Esophagus mucosa (tissue), 1 donor: ENCODE measurements around the gene S100A10. TPM values are rescaled to one million over a fixed set of nuclear protein-coding genes. Genes with fewer than 3 reads are reported as not detected.

ENCODE experiments used
- ATAC-seq: fragments of 200-7000 bp; cut with Tn5 transposase; one replicate; pipeline ENCODE4 v1.9.1; 2020
- total RNA-seq: library from RNA; stranded (reverse); gene quantifications from one replicate; pipeline ENCODE4 v1.2.4, GENCODE V29; 2023
- donor health status: DM: yes; HTN: yes; CAD: no.

Gene S100A10
- total RNA-seq, 1 donor from 2014 or later: 1,355 TPM

GRCh38 chr1:151934048-151934493 lies 59.6 kb downstream of the S100A10 start:
- ATAC-seq: peak; percentile 89

Other genes starting within 250 kb of the S100A10 start
- 72.0 TPM for gene MRPL9, start 230.4 kb downstream of the S100A10 start, total RNA-seq
- 2.2 TPM for gene TDRKH, start 203.4 kb downstream of the S100A10 start, total RNA-seq
- gene LINGO4, start 188.4 kb downstream of the S100A10 start, total RNA-seq: not detected
- gene RORC, start 162.1 kb downstream of the S100A10 start, total RNA-seq: 1.2 TPM
- gene C2CD4D, start 154.0 kb downstream of the S100A10 start, total RNA-seq: 0.24 TPM
- 0.32 TPM for gene THEM5, start 140.1 kb downstream of the S100A10 start, total RNA-seq
- gene THEM4, start 84.3 kb downstream of the S100A10 start, total RNA-seq: 4.8 TPM
- gene S100A11, start 43.1 kb upstream of the S100A10 start, total RNA-seq: 2,220 TPM
- gene TCHHL1, start 95.2 kb upstream of the S100A10 start, total RNA-seq: not detected
- gene TCHH, start 121.6 kb upstream of the S100A10 start, total RNA-seq: 0.08 TPM
- 0.08 TPM for gene RPTN, start 165.4 kb upstream of the S100A10 start, total RNA-seq
- gene HRNR, start 230.3 kb upstream of the S100A10 start, total RNA-seq: not detected